Lower leg skin (tissue), 4 donors: ENCODE data around the gene GNAI2. TPM values are rescaled to one million over a fixed set of nuclear protein-coding genes. Genes with fewer than 3 reads are reported as not detected.

Source experiments
- DNase-seq, 2 donors: peaks; one replicate each; pipeline ENCODE4 v3.0.0-alpha.2; 2019; ENCODE audit warnings: low spot score in 2 of 2
- H3K4me3 ChIP-seq: fragments of 200-600 bp; sonication (generic); 2 replicates; pipeline ENCODE4 v1.5.1; 2017; ENCODE audit warnings: mild to moderate bottlenecking, low read depth; ENCODE audit not compliant: poor library complexity, severe bottlenecking
- CTCF ChIP-seq, 3 donors: fragments of 450-650 bp; IDR thresholded peaks; one replicate each; pipeline ENCODE4 v1.5.1; 2016; ENCODE audit warnings: antibody characterized with exemption in 3 of 3, mild to moderate bottlenecking in 3 of 3, moderate library complexity in 2 of 3
- POLR2A ChIP-seq, 2 donors: fragments of 450-650 bp; IDR thresholded peaks; one replicate each; pipeline ENCODE4 v1.6.1; 2016 to 2017; ENCODE audit warnings: antibody characterized with exemption in 2 of 2, mild to moderate bottlenecking in 1 of 2, moderate library complexity in 1 of 2
- WGBS, 2 donors: methylation state at CpG; one replicate each; pipeline ENCODE4 v1.1.5; 2018; 5-methylcytosine and 5-hydroxymethylcytosine counted together
- intact Hi-C: fragments of 100-400 bp; cut with DNase I; formaldehyde crosslinking; loops from one replicate; pipeline ENCODE4 v1.15.0; 2023; ENCODE audit warnings: low total_unique reads
- total RNA-seq, 4 donors: library from RNA; depleted of rRNA; stranded (reverse); fragments of >200 nt; gene quantifications; one replicate each; pipeline ENCODE4 v1.1.0, GENCODE V29; 2016

The GNAI2 gene
- total RNA-seq, 4 donors from 2014 or later = 56.5 to 123 (median 74.8) TPM

GRCh38 chr3:50212971-50213370 is 23.0 kb upstream of the GNAI2 start:
- TF ChIP-seq POLR2A (IDR thresholded peaks at IDR 0.05) (no peak), CTCF (IDR thresholded peaks at IDR 0.05) (no peak)
- intact Hi-C loops = no loop called here
- WGBS, 2 donors = 86 to 97% methylated on average over 3 of the region's 3 CpGs
- no peak overlapping the region for H3K4me3 ChIP-seq
- DNase-seq = no peak

GRCh38 chr3:50213373-50213772 is 22.6 kb upstream of the GNAI2 start:
- no peak for DNase-seq
- H3K4me3 ChIP-seq = no peak overlapping the region
- intact Hi-C loops = no loop called here
- no peak for TF ChIP-seq POLR2A (IDR thresholded peaks at IDR 0.05)
- no peak for TF ChIP-seq CTCF (IDR thresholded peaks at IDR 0.05)
- WGBS, 2 donors = 62% methylated on average over 11 to 12 of the region's 12 CpGs

GRCh38 chr3:50214824-50215223 is 21.2 kb upstream of the GNAI2 start:
- DNase-seq = no peak
- TF ChIP-seq CTCF (IDR thresholded peaks at IDR 0.05) = no peak
- TF ChIP-seq POLR2A (IDR thresholded peaks at IDR 0.05) = no peak
- intact Hi-C loops = no loop called here
- H3K4me3 ChIP-seq = no peak overlapping the region
- 79 to 87% methylated on average over 8 to 10 of the region's 10 CpGs for WGBS, 2 donors

GRCh38 chr3:50215529-50215928 is 20.5 kb upstream of the GNAI2 start:
- intact Hi-C loops = no loop called here
- TF ChIP-seq CTCF (IDR thresholded peaks at IDR 0.05) = no peak
- no peak for TF ChIP-seq POLR2A (IDR thresholded peaks at IDR 0.05)
- no peak overlapping the region for H3K4me3 ChIP-seq
- DNase-seq = no peak
- 76 to 77% methylated on average over 9 of the region's 9 CpGs for WGBS, 2 donors

GRCh38 chr3:50217681-50218080 is 18.3 kb upstream of the GNAI2 start:
- no peak overlapping the region for H3K4me3 ChIP-seq
- WGBS, 2 donors = 38 to 50% methylated on average over 7 to 10 of the region's 10 CpGs
- DNase-seq = no peak
- TF ChIP-seq CTCF (IDR thresholded peaks at IDR 0.05) (no peak), POLR2A (IDR thresholded peaks at IDR 0.05) (no peak)
- intact Hi-C loops = no loop called here

GRCh38 chr3:50218448-50218847 is 17.6 kb upstream of the GNAI2 start:
- intact Hi-C loops = no loop called here
- 95% methylated on average over 8 to 17 of the region's 17 CpGs for WGBS, 2 donors
- TF ChIP-seq CTCF (IDR thresholded peaks at IDR 0.05) = no peak
- TF ChIP-seq POLR2A (IDR thresholded peaks at IDR 0.05) = no peak
- H3K4me3 ChIP-seq = no peak overlapping the region
- no peak for DNase-seq
